Heart right ventricle (tissue), 16 donors: ENCODE data around the gene AURKB. TPM values are rescaled to one million over a fixed set of nuclear protein-coding genes. Genes with fewer than 3 reads are reported as not detected.

ENCODE experiments used
- ATAC-seq, 8 donors: fragments of 200-7000 bp; cut with Tn5 transposase; one replicate each; pipeline ENCODE4 v1.9.1; 2020; ENCODE audit warnings: mild to moderate bottlenecking in 8 of 8, moderate library complexity in 8 of 8, moderate number of reproducible peaks in 1 of 8
- DNase-seq, 2 donors: peaks; one replicate each; pipeline ENCODE4 v3.0.0-alpha.2; 2020
- H3K27ac ChIP-seq, 10 donors: fragments of 200-600 bp; sonication (generic) in 2 of 10; one replicate each; pipeline versions ENCODE4 v1.5.0 to v1.8.0; 2020 to 2022; ENCODE audit warnings: mild to moderate bottlenecking in 3 of 10
- H3K27me3 ChIP-seq, 7 donors: fragments of 200-600 bp; one replicate each; pipeline ENCODE4 v1.8.0; 2021 to 2022; ENCODE audit warnings: mild to moderate bottlenecking in 2 of 7
- H3K36me3 ChIP-seq, 9 donors: fragments of 200-600 bp; sonication (generic) in 1 of 9; one replicate each; pipeline versions ENCODE4 v1.5.0 to v1.8.0; 2020 to 2022; ENCODE audit warnings: mild to moderate bottlenecking in 2 of 9
- H3K4me1 ChIP-seq, 9 donors: fragments of 200-600 bp; sonication (generic) in 1 of 9; one replicate each; pipeline versions ENCODE4 v1.5.0 to v1.8.0; 2020 to 2022; ENCODE audit warnings: mild to moderate bottlenecking in 4 of 9
- H3K4me3 ChIP-seq, 10 donors: fragments of 200-600 bp; sonication (generic) in 2 of 10; one replicate each; pipeline versions ENCODE4 v1.5.0 to v1.8.0; 2020 to 2022; ENCODE audit warnings: mild to moderate bottlenecking in 7 of 10, moderate library complexity in 2 of 10
- H3K9me3 ChIP-seq, 11 donors: fragments of 200-600 bp in 10 of 11; sonication (generic) in 2 of 11; one replicate each; pipeline versions ENCODE4 v1.5.0 to v1.8.0; 2013 to 2022; ENCODE audit warnings: mild to moderate bottlenecking in 2 of 11, control low read depth in 1 of 11, moderate library complexity in 1 of 11
- WGBS, 2 donors: extraction: QIAGEN DNeasy Blood & Tissue Kit; methylation state at CpG; one replicate each; pipeline ENCODE4 v1.1.7; 2013; ENCODE audit warnings: inconsistent platforms in 1 of 2; 5-methylcytosine and 5-hydroxymethylcytosine counted together
- intact Hi-C, 10 donors: fragments of 100-400 bp; cut with DNase I; formaldehyde crosslinking; loops; one replicate each; pipeline versions ENCODE4 v1.11.1 to v1.14.2; 2022
- polyA plus RNA-seq, 2 donors: library from polyadenylated mRNA; stranded (reverse); fragments of 200-250 nt; gene quantifications; one replicate each; pipeline ENCODE4 v1.2.3, GENCODE V29; 2013
- total RNA-seq, 10 donors: library from RNA; stranded (reverse); fragmentation: NEBNext Ultra II Directional in 3 of 10; extraction: Animal tissue kit (Norgen Biotek cat#: 25700) in 3 of 10; gene quantifications; one replicate each; pipeline versions ENCODE4 v1.2.1 to v1.2.4, GENCODE V29; 2021 to 2023
- TF ChIP-seq, protein P1 (sequence below), 9 donors: fragments of 200-600 bp; sonication (generic) in 2 of 9; IDR thresholded peaks; one replicate each; pipeline versions ENCODE4 v1.5.0 to v1.8.0; 2021 to 2022; ENCODE audit warnings: antibody characterized with exemption in 9 of 9, mild to moderate bottlenecking in 5 of 9, moderate library complexity in 1 of 9
- donor health status: Arrhythmogenic right ventricular cardiomyopathy.
- donor health status: ischemic (EF 13 %, LVEDD 7.1; RV severe dilation, severe dysfunction).
- donor health status: healthy with polysubstance abuse.
- donor health status: DM: no; HTN: yes; CAD: no.
- donor health status: DM: no; HTN: no; CAD: no.
- donor health status: ischemic (EF 25% LVEDD 6.9; RV normal size, moderate dysfunction).
- donor health status: ischemic (EF 25% LVEDD 5.7; RV mildly dilated, moderate dysfunction).
- donor health status: healthy.
- donor health status: DM: yes; HTN: yes; CAD: no.
- donor health status: Ischemic cardiomyopathy.
- donor health status: ischemic (EF 35%, LVEDD 5.7; RV mildly dilated, moderate dysfunction).
- donor health status: nonischemic (EF 11% LVEDD 7.7; RV severe dilation, severe dysfunction).
- donor health status: DM: yes; HTN: yes; CAD: no.
- donor health status: PGD.
- donor health status: ischemic (EF 29% LVEDD 5.4; RV normal size, mild dysfunction).
- donor health status: nonischemic (EF 23%, LVEDD 6.1; RV moderate dilation, normal function).

Gene AURKB
- total and polyA plus RNA-seq, 12 donors = 0.38 to 6.4 (median 1.0) TPM; not detected in 5

- WGBS, 2 donors = 0% methylated on average over 44 of the region's 44 CpGs
- no peaks in the 10 kb centered on the region for H3K27me3 ChIP-seq
- H3K4me3 ChIP-seq = peak overlapping the region; percentile 63 to 90 (median 78)
- intact Hi-C loops = loop anchor here (1.0 to 10.0 kb wide), 12 partner anchors 31 to 111 kb away; partner anchors contain the start of genes HES7 (in 4 of the 10), CTC1 (in 2 of the 10), PFAS (in 2 of the 10) and ALOXE3 (in 1 of the 10)
- no peaks in the 10 kb centered on the region for H3K36me3 ChIP-seq
- H3K9me3 ChIP-seq = no peaks in the 10 kb centered on the region
- DNase-seq = peak; percentile 90 to 93
- peak; percentile 24 to 69 (median 57) for ATAC-seq
- TF ChIP-seq, protein P1, sequence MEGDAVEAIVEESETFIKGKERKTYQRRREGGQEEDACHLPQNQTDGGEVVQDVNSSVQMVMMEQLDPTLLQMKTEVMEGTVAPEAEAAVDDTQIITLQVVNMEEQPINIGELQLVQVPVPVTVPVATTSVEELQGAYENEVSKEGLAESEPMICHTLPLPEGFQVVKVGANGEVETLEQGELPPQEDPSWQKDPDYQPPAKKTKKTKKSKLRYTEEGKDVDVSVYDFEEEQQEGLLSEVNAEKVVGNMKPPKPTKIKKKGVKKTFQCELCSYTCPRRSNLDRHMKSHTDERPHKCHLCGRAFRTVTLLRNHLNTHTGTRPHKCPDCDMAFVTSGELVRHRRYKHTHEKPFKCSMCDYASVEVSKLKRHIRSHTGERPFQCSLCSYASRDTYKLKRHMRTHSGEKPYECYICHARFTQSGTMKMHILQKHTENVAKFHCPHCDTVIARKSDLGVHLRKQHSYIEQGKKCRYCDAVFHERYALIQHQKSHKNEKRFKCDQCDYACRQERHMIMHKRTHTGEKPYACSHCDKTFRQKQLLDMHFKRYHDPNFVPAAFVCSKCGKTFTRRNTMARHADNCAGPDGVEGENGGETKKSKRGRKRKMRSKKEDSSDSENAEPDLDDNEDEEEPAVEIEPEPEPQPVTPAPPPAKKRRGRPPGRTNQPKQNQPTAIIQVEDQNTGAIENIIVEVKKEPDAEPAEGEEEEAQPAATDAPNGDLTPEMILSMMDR (IDR thresholded peaks at IDR 0.05) = no peak
- peaks cover 7 to 43% (median 24%) of the 10 kb centered on the region in 9 donors for H3K4me1 ChIP-seq
- H3K27ac ChIP-seq = peak overlapping the region; percentile 81 to 99 (median 93)
Observed at GRCh38 chr17:8185582-8186445, 24.6 kb downstream of the AURKB start.

GRCh38 chr17:8176998-8177731 is 33.2 kb downstream of the AURKB start:
- intact Hi-C loops = no loop called here

GRCh38 chr17:8176197-8176940 is 34.0 kb downstream of the AURKB start, which contains the start of gene TMEM107:
TSS of gene TMEM107 (minus strand) at chr17:8176380. CDS start at chr17:8176286, 94 bp downstream.
- ATAC-seq (peak; percentile 74 to 87 (median 83)), DNase-seq (peak; percentile 89 to 90)
- intact Hi-C loops = no loop called here
- Histone ChIP-seq H3K36me3 (no peaks in the 10 kb centered on the region), H3K9me3 (no peaks in the 10 kb centered on the region), H3K27me3 (no peaks in the 10 kb centered on the region), H3K27ac (peak within 1 kb of the TSS; percentile 62 to 93 (median 82)), H3K4me3 (peak within 1 kb of the TSS; percentile 29 to 87 (median 71)), H3K4me1 (peaks cover 11 to 43% (median 27%) of the 10 kb centered on the region in 9 donors)
- TF ChIP-seq, protein P1 (IDR thresholded peaks at IDR 0.05) = peak in 4 of 9 donors; percentile 17 to 45 (median 32)
- WGBS, 2 donors = 1% methylated on average over 56 of the region's 56 CpGs

More at GRCh38 chr17:8176998-8177731, 33.2 kb downstream of the AURKB start:
- TF ChIP-seq, protein P1 (IDR thresholded peaks at IDR 0.05) = no peak
- Histone ChIP-seq H3K4me3 (peak overlapping the region in 9 of 10 donors; percentile 45 to 87 (median 71)), H3K27ac (peak overlapping the region; percentile 62 to 93 (median 82)), H3K36me3 (no peaks in the 10 kb centered on the region), H3K9me3 (no peaks in the 10 kb centered on the region), H3K4me1 (peaks cover 11 to 43% (median 27%) of the 10 kb centered on the region in 9 donors), H3K27me3 (no peaks in the 10 kb centered on the region)
- ATAC-seq (no peak), DNase-seq (no peak)
- WGBS, 2 donors = 70 to 75% methylated on average over 19 of the region's 19 CpGs
